Activated CD8-positive, alpha-beta memory T cell treated with anti-CD3 and anti-CD28 coated beads, Interleukin-2, amount 50 U/mL, for 24 hours (primary cell): ENCODE results near the gene TNS1.
"Not testable (repeated sequence)": the region's sequence is repeated elsewhere in the genome, so short reads cannot be mapped to it uniquely, and the experiment has no call there.

Experiments
- DNase-seq: peaks from one replicate; pipeline ENCODE4 v3.0.0-alpha.2; 2020; ENCODE audit errors: extremely low read depth

The TNS1 gene

GRCh38 chr2:218029366-218030360, 26.9 kb upstream of the TNS1 start:
- no peak for DNase-seq

GRCh38 chr2:218028562-218029348, 26.0 kb upstream of the TNS1 start:
- no peak for DNase-seq

GRCh38 chr2:218028189-218028495, 25.3 kb upstream of the TNS1 start:
- DNase-seq: no peak

- DNase-seq: no peak
These were observed 24.8 kb upstream of the TNS1 start for GRCh38 chr2:218027426-218028188.

- DNase-seq: no peak
These were observed 24.1 kb upstream of the TNS1 start for GRCh38 chr2:218026676-218027425.

- no peak for DNase-seq
These were observed 23.4 kb upstream of the TNS1 start for GRCh38 chr2:218026244-218026643.

GRCh38 chr2:218024871-218025270, 22.1 kb upstream of the TNS1 start:
- DNase-seq: no peak

- DNase-seq: no peak
These were observed 21.5 kb upstream of the TNS1 start for GRCh38 chr2:218024336-218024735.

GRCh38 chr2:218023636-218024035, 20.8 kb upstream of the TNS1 start:
- no peak for DNase-seq

GRCh38 chr2:218022851-218023530, 20.2 kb upstream of the TNS1 start:
- no peak for DNase-seq

GRCh38 chr2:218022131-218022850, 19.5 kb upstream of the TNS1 start:
- no peak for DNase-seq

GRCh38 chr2:218021536-218022071, 18.8 kb upstream of the TNS1 start:
- no peak for DNase-seq

- no peak for DNase-seq
These were observed 18.3 kb upstream of the TNS1 start for GRCh38 chr2:218020966-218021535.

- DNase-seq: no peak
These were observed 17.5 kb upstream of the TNS1 start for GRCh38 chr2:218020281-218020680.

GRCh38 chr2:218019411-218020060, 16.7 kb upstream of the TNS1 start:
- DNase-seq: no peak

GRCh38 chr2:218018842-218019125, 16.0 kb upstream of the TNS1 start:
- DNase-seq: not testable (repeated sequence)

GRCh38 chr2:218017211-218018053, 14.6 kb upstream of the TNS1 start:
- no peak for DNase-seq

- no peak for DNase-seq
These were observed 14.0 kb upstream of the TNS1 start for GRCh38 chr2:218016810-218017209.
